Esophagus muscularis mucosa (tissue), 4 donors: ENCODE data around the gene COL26A1. TPM values are rescaled to one million over a fixed set of nuclear protein-coding genes. Genes with fewer than 3 reads are reported as not detected.

Experiments
- DNase-seq: peaks from one replicate; pipeline ENCODE4 v3.0.0-alpha.2; 2017; ENCODE audit errors: extremely low spot score
- H3K27ac ChIP-seq, 4 donors: fragments of 200-600 bp; sonication (generic); replicated peaks in 1 of 4; 1 replicate in 3 of 4; 2 replicates in 1 of 4; pipeline ENCODE4 v1.5.1; 2016 to 2019; ENCODE audit warnings: mild to moderate bottlenecking in 1 of 4
- H3K27me3 ChIP-seq, 4 donors: fragments of 200-600 bp; sonication (generic); one replicate each; pipeline versions ENCODE4 v1.5.1 to v1.6.0; 2016 to 2019
- H3K36me3 ChIP-seq, 4 donors: fragments of 200-600 bp; sonication (generic); one replicate each; pipeline ENCODE4 v1.5.1; 2016 to 2019
- H3K4me1 ChIP-seq, 4 donors: fragments of 200-600 bp; sonication (generic); one replicate each; pipeline ENCODE4 v1.5.1; 2016 to 2019
- H3K4me3 ChIP-seq, 4 donors: fragments of 200-600 bp; sonication (generic); 1 replicate in 2 of 4; 2 replicates in 2 of 4; pipeline ENCODE4 v1.5.1; 2016 to 2019; ENCODE audit warnings: mild to moderate bottlenecking in 4 of 4, moderate library complexity in 1 of 4
- H3K9me3 ChIP-seq, 4 donors: fragments of 200-600 bp; sonication (generic); 1 replicate in 3 of 4; 2 replicates in 1 of 4; pipeline ENCODE4 v1.5.1; 2016 to 2019
- CTCF ChIP-seq, 3 experiments: fragments of 200-600 bp in 2 of 3; fragments of 450-650 bp in 1 of 3; sonication (generic) in 2 of 3; IDR thresholded peaks; one replicate each; pipeline ENCODE4 v1.5.1; 2017 to 2019; ENCODE audit warnings: antibody characterized with exemption in 3 of 3, mild to moderate bottlenecking in 2 of 3, moderate library complexity in 1 of 3
- EP300 ChIP-seq: sonication (generic); formaldehyde crosslinking; IDR thresholded peaks from one replicate; pipeline ENCODE4 v1.6.1; 2017; ENCODE audit warnings: antibody characterized with exemption
- POLR2A ChIP-seq: fragments of 450-650 bp; IDR thresholded peaks from one replicate; pipeline ENCODE4 v1.6.1; 2017; ENCODE audit warnings: antibody characterized with exemption, moderate library complexity, mild to moderate bottlenecking, low read depth
- POLR2AphosphoS5 ChIP-seq, 2 donors: sonication (generic); formaldehyde crosslinking; IDR thresholded peaks; one replicate each; pipeline ENCODE4 v1.6.1; 2017; ENCODE audit warnings: antibody characterized with exemption in 2 of 2
- WGBS: methylation state at CpG from one replicate; pipeline ENCODE4 v1.1.5; 2018; 5-methylcytosine and 5-hydroxymethylcytosine counted together
- intact Hi-C: fragments of 100-400 bp; cut with DNase I; formaldehyde crosslinking; loops from one replicate; pipeline ENCODE4 v1.15.1; 2023
- total RNA-seq, 4 donors: library from RNA; depleted of rRNA; stranded (reverse); fragments of >200 nt; gene quantifications; one replicate each; pipeline versions ENCODE4 v1.1.0 to v1.2.1, GENCODE V29; 2016

Gene COL26A1
- total RNA-seq, 4 donors from 2014 or later = not detected

DNA sequence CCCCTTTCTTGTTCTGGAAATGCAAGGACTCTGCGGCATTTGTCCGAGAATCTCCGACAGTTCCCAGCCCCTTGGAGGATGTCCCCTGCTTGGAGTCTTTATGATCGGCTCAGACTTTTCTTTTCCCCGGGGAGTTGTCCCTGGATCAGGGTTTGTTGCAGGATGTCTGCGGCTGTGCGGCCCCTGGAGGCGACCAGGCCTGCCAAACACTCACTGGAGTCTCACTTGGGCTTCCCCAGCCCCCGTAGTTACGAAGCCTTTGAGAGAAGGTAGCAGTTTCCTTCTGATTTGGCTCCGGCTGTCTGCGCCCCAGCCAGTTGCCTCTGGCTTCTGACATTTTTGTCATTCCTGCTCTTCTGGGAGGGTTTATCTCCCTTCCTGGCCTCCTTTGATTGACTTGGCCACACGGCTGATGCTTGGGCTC, 16.1 kb downstream of the COL26A1 start:
- WGBS = 49% methylated on average over 11 of the region's 13 CpGs
- no peaks in the 10 kb centered on the region for H3K36me3 ChIP-seq
- peaks cover 0 to 7% (median 6%) of the 10 kb centered on the region in 4 donors for H3K4me1 ChIP-seq
- TF ChIP-seq POLR2A (no peak), EP300 (no peak), CTCF (IDR thresholded peaks at IDR 0.05) (no peak), POLR2AphosphoS5 (IDR thresholded peaks at IDR 0.05) (no peak)
- peaks cover 0 to 8% (median 0%) of the 10 kb centered on the region in 4 donors for H3K27me3 ChIP-seq
- no peak overlapping the region for H3K27ac ChIP-seq
- H3K9me3 ChIP-seq = peaks cover 0 to 6% (median 0%) of the 10 kb centered on the region in 4 donors
- no peak for DNase-seq
- no peak overlapping the region for H3K4me3 ChIP-seq
- intact Hi-C loops = no loop called here

DNA sequence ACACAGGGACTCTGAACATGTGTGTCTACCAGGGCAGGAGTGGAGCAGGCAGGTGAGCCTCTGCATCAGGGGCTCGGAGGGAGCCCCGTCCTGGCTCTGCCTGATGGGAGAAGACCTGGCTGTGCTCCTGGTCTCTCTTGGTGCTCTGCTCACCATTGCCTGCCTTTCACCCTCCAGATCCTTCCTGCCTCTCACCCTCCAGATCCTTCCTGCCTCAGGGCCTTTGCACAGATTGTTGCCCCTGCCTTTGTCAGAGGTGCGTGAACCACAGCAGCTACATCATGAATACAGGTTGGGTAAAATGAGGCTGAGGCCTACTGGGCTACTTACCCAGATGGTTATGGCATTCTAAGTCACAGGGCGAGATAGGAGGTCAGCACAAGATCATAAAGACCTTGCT, 16.6 kb downstream of the COL26A1 start:
- Histone ChIP-seq H3K27me3 (peaks cover 0 to 8% (median 0%) of the 10 kb centered on the region in 4 donors), H3K4me3 (no peak overlapping the region), H3K4me1 (peaks cover 0 to 2% (median under 1%) of the 10 kb centered on the region in 4 donors), H3K9me3 (peaks cover 0 to 6% (median 0%) of the 10 kb centered on the region in 4 donors), H3K27ac (no peak overlapping the region), H3K36me3 (no peaks in the 10 kb centered on the region)
- TF ChIP-seq POLR2AphosphoS5 (IDR thresholded peaks at IDR 0.05) (no peak), EP300 (no peak), CTCF (IDR thresholded peaks at IDR 0.05) (no peak), POLR2A (no peak)
- 94% methylated on average over 4 of the region's 4 CpGs for WGBS
- DNase-seq = no peak
- intact Hi-C loops = no loop called here

DNA sequence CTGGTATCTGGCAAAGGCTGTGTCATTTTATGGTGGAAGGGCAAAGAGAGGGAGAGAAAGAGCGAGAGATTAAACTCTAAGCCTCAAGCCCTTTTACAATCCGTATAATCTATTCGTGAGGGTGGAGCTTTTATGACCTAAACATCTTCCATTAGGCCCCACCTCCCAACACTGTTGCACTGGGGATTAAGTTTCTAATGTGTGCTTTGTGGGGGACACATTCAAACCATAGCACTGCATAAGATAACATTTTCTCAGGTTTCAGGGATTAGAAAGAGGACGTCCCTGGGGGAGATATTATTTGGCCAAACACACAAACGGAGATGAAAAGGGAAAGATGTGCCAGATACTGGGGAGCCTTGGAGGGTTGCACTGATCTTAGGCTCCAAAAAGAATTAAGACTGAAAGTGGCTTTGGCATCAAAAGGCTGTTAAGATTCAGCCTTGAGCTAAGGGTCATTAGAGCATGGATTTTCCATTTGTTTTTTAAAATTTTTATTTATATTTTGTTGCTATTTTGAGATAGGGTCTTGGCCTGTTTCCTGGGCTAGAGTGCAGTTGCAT, 19.0 kb downstream of the COL26A1 start:
- Histone ChIP-seq H3K27ac (no peak overlapping the region), H3K36me3 (no peaks in the 10 kb centered on the region), H3K9me3 (peaks cover 0 to 6% (median 0%) of the 10 kb centered on the region in 4 donors), H3K4me1 (no peaks in the 10 kb centered on the region), H3K27me3 (peaks cover 0 to 18% (median 0%) of the 10 kb centered on the region in 4 donors), H3K4me3 (no peak overlapping the region)
- intact Hi-C loops = no loop called here
- TF ChIP-seq EP300 (no peak), POLR2A (no peak), CTCF (IDR thresholded peaks at IDR 0.05) (no peak), POLR2AphosphoS5 (IDR thresholded peaks at IDR 0.05) (no peak)
- 84% methylated on average over 5 of the region's 5 CpGs for WGBS
- DNase-seq = no peak

DNA sequence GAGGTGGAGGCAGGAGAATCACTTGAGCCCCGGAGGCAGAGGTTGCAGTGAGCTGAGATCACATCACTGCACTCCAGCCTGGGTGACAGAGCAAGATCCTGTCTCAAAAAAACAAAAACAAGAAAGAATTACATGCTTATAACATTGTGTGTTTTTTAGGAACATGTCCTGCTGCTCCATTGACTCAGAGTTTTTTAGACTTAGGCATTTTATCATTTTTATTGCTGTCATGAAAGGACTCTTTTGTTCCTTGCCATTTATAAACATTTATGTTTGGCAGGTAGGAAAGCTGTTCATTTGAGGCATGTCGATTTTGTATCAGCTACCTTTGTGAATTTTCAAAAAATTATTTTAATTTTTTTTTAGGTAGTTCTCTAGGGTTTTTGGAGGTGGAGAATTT, 20.3 kb downstream of the COL26A1 start:
- H3K27me3 ChIP-seq = peaks cover 0 to 27% (median 0%) of the 10 kb centered on the region in 4 donors
- no peak for DNase-seq
- TF ChIP-seq POLR2A = no peak
- TF ChIP-seq POLR2AphosphoS5 (IDR thresholded peaks at IDR 0.05) = no peak
- TF ChIP-seq CTCF (IDR thresholded peaks at IDR 0.05) = no peak
- TF ChIP-seq EP300 = no peak
- intact Hi-C loops = no loop called here
- peaks cover 0 to 6% (median 0%) of the 10 kb centered on the region in 4 donors for H3K9me3 ChIP-seq
- H3K36me3 ChIP-seq = no peaks in the 10 kb centered on the region
- 80% methylated on average over 2 of the region's 2 CpGs for WGBS
- H3K27ac ChIP-seq = no peak overlapping the region
- H3K4me3 ChIP-seq = no peak overlapping the region
- no peaks in the 10 kb centered on the region for H3K4me1 ChIP-seq

DNA sequence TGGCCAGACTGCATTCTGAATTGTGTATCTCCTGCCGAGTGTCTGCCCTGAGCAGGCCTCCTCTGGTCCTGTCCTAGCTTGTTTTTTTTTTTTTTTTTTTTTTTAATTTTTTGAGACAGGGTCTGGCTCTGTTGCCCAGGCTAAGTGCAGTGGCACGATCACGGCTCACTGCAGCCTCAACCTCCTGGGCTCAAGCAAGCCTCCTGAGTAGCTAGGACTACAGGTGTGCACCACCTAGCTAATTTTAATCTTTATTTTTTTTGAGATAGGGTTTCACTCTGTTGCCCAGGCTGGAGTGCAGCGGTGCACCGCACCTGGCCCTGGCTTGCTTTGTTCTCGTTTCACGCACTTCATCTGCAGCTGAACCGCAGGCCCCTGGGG, 23.5 kb downstream of the COL26A1 start:
- Histone ChIP-seq H3K9me3 (peaks cover 0 to 4% (median 0%) of the 10 kb centered on the region in 4 donors), H3K27me3 (peaks cover 0 to 50% (median 0%) of the 10 kb centered on the region in 4 donors), H3K27ac (no peak overlapping the region), H3K4me3 (no peak overlapping the region), H3K4me1 (no peaks in the 10 kb centered on the region), H3K36me3 (no peaks in the 10 kb centered on the region)
- intact Hi-C loops = no loop called here
- WGBS = 89% methylated on average over 8 of the region's 8 CpGs
- no peak for DNase-seq
- TF ChIP-seq POLR2AphosphoS5 (IDR thresholded peaks at IDR 0.05) = no peak
- TF ChIP-seq EP300 = no peak
- TF ChIP-seq CTCF (IDR thresholded peaks at IDR 0.05) = no peak
- TF ChIP-seq POLR2A = no peak
